Measurements from ENCODE around the gene RNF26.
A peak's percentile ranks its signal among the peaks of the same experiment; 100 is the strongest.

The RNF26 gene

DNA sequence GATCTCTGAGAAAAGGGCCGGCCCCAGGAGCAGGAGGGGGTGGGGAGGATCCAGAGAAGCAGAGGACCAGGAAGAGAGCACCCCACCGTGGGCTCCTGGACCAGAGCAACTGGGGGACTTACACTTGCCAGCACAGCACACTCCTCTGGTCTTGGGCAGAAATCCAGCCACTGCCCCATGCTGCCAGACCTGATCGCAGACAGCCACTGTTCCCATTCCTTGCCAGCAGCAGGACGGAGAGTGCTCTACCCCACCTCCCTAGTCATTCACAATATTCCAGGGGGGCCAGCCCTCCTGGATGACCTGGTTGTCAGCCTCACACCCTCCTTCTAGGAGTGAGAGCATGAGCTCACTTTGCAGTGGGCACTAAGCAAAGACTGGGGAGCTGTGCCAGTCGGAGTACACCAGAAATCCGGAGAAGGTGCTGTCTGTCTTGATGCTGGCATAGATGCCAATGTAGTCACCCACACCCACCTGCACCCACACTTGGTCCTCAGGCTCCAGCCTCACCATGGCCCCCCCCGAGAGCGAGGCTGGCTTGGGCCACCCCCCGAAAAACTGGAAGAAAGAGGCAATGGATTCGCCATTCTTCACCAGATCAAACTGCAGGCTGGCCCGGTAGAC, 4.8 kb downstream of the RNF26 start:
- no peak for DNase-seq (ENCODE audit: low read depth, low spot score)
- H3K4me3 ChIP-seq (ENCODE audit: low read depth, low read length), result peak overlapping the region; percentile 49
- in situ Hi-C loops (cut with HindIII; ENCODE audit: low sequenced_read_pairs), result no loop called here
- TF ChIP-seq, protein P1, sequence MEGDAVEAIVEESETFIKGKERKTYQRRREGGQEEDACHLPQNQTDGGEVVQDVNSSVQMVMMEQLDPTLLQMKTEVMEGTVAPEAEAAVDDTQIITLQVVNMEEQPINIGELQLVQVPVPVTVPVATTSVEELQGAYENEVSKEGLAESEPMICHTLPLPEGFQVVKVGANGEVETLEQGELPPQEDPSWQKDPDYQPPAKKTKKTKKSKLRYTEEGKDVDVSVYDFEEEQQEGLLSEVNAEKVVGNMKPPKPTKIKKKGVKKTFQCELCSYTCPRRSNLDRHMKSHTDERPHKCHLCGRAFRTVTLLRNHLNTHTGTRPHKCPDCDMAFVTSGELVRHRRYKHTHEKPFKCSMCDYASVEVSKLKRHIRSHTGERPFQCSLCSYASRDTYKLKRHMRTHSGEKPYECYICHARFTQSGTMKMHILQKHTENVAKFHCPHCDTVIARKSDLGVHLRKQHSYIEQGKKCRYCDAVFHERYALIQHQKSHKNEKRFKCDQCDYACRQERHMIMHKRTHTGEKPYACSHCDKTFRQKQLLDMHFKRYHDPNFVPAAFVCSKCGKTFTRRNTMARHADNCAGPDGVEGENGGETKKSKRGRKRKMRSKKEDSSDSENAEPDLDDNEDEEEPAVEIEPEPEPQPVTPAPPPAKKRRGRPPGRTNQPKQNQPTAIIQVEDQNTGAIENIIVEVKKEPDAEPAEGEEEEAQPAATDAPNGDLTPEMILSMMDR (IDR thresholded peaks at IDR 0.05; ENCODE audit: low read depth, low read length), result no peak

DNA sequence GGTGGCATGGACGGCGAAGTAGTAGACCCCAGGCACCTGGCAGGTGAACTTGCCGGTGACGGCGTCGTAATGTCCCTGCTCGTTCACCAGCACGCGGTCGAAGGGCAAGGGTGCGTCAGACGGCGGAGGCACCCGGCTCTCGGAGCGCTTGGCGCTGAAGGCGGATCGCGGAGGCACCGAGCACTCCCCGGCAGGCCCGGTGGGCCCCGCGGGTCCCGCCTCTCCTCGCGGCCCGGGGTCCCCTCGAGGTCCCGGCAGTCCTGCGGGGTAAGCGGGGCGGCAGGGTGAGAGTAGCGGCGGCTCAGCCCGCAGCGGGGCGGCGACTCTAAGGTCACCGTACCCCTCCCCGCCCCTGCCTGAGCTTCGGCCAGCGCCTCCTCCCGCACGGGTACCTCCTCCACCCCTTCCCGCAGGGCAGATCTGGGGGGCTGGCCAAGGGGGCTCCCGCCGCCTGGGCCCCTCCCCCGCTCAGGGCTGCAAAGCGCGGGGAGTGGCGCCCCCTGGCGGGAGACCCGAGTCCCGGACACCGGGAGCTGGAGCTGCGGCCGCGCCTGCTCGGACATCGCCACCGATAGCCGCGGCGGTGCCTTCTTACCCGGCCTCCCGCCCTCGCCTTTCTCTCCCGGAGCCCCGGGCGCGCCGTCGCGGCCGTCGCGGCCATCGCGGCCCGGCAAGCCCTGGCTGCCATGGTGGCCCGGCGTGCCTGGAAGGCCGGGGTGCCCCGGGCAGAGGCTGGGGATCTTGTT, 5.4 kb downstream of the RNF26 start:
- in situ Hi-C loops (cut with HindIII; ENCODE audit: low sequenced_read_pairs), result no loop called here
- peak; percentile 51 for DNase-seq (ENCODE audit: low read depth, low spot score)
- H3K4me3 ChIP-seq (ENCODE audit: low read depth, low read length), result peak overlapping the region; percentile 49
- TF ChIP-seq, protein P1 (IDR thresholded peaks at IDR 0.05; ENCODE audit: low read depth, low read length), result peak; percentile 79

DNA sequence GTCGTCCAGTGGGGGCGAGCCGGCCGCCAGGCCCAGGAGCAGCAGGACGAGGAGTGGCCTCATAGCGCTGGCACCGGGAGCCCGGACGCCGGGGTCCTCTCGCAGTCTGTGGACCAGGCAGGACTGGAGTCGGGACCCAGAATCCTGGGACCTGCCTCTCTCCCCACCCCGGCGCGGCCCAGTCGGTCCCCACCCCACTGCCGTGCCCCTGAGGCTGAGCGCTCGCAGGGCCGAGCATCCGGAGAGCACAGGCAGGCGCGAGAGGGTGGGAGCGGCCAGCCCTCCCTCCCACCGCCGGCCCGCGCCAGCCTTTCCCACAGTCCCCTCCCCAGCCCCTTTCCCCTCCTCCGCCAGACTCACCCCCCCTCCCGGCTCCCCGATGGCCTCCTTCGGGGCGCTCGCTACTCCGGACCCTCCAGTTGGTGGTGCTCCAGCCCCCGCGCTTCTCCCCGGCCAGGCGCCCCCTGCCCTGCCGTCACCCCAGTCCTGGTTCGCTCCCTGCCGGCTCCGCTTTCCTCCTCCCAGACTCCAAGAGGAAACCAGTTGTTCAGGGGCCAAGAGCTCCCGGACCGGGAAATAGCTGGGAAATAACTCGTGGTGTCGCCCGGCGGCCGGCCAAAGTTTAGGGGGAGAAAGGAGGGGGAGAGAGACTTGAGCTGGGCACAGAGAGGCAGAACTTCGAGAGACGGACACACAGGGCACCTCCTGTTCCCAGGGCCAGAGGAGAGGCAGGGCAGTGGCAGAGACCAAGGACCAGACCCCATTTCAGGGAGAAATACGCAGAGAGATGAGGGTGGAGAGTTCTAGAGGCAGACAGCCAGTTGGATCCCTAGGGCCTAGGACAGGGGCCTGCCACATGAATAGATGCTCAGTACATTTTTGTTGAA, 6.3 kb downstream of the RNF26 start, which contains the start of gene C1QTNF5:
C1QTNF5 (minus strand) TSS at position 549 of the 887 bp plus-strand sequence; CDS start at position 63, 486 bp downstream.
- peak; percentile 63 for DNase-seq (ENCODE audit: low read depth, low spot score)
- peak within 1 kb of the TSS; percentile 49 for H3K4me3 ChIP-seq (ENCODE audit: low read depth, low read length)
- in situ Hi-C loops (cut with HindIII; ENCODE audit: low sequenced_read_pairs), result no loop called here
- TF ChIP-seq, protein P1 (IDR thresholded peaks at IDR 0.05; ENCODE audit: low read depth, low read length), result no peak

DNA sequence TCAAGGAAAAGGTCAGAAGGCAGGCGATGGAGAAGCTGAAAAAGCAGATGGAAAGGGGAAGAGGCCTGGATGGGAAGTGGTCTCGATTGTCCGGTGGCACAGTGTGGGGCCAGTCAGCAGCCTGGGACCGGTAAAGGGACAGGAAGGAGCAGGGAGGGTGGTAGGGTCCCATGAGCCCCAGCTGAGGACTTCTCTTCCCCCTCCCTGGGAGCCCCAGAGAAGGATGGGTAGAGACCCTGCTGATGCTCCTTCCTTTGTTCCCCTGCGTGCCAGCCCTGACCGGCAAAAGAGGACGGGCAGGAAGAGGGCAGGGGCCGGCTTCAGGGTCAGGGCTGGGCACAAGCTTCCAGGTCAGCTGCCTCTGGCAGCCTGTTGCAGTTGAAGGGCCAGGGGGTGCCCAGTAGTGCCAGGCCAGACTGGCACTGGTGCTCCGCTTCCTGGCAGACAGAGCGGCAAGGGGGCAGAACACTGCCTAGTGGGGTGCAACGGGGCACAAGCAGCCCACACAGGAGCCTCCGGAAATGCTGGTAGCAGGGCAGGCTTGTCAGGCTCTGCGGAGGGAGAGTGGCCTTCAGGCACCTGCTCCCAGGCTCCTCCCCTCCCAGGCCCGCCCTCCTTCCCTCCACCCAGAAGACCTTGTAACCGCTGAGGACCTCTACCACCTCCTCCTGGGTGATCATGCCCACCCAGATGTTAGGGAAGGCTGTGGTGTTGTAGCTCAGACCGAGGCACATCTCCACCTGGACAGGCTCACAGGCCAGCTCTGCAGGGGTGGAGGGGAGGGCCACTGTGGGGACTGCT, 7.1 kb downstream of the RNF26 start:
- in situ Hi-C loops (cut with HindIII; ENCODE audit: low sequenced_read_pairs), result no loop called here
- TF ChIP-seq, protein P1 (IDR thresholded peaks at IDR 0.05; ENCODE audit: low read depth, low read length), result no peak
- no peak for DNase-seq (ENCODE audit: low read depth, low spot score)
- H3K4me3 ChIP-seq (ENCODE audit: low read depth, low read length), result no peak overlapping the region

DNA sequence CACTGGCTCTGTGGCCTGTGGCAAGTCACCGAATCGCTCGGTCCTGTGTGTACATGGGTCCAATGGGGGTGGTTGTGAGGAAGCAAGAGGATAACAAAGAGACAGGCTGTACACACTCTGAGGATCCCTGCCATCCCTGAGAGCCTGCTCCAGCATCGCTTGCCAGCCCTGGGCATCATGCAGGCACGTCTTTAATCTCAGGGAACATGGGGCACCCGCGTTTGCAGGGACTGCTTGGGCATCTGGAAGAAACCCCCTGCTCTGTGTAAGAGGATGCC, 7.6 kb downstream of the RNF26 start:
- H3K4me3 ChIP-seq (ENCODE audit: low read depth, low read length), result no peak overlapping the region
- no peak for DNase-seq (ENCODE audit: low read depth, low spot score)
- TF ChIP-seq, protein P1 (IDR thresholded peaks at IDR 0.05; ENCODE audit: low read depth, low read length), result no peak
- in situ Hi-C loops (cut with HindIII; ENCODE audit: low sequenced_read_pairs), result no loop called here
